ENCODE results near the gene SCARF1.

The SCARF1 gene

DNA sequence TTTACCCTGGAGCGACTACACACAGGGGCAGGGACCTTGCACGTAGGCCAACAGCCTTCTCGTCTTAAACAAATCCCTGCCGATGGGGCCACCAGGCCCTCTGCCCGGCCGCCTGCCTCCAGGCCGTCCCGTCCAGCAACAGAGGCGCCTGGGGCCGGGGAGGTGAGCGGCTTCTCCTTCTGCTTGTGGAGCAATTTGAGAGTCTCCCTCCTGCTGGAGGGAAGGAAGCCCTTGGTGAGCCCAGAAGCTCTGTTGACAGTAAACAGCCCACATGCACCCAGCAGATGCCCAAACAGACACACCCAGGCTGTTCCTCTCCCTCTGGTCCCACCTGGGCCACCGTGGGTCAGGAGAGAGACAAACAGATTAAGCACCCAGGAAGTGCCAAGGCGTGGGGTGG is 25.0 kb downstream of the SCARF1 start:
- Mint-ChIP-seq H3K27me3 (ENCODE audit: low read depth) (peaks cover 16% of the 10 kb centered on the region), H3K36me3 (ENCODE audit: low read depth) (no peaks in the 10 kb centered on the region), H3K4me3 (no peak overlapping the region), H3K9me3 (no peaks in the 10 kb centered on the region), H3K4me1 (no peaks in the 10 kb centered on the region), H3K27ac (no peak overlapping the region)
- TF ChIP-seq, protein P1, sequence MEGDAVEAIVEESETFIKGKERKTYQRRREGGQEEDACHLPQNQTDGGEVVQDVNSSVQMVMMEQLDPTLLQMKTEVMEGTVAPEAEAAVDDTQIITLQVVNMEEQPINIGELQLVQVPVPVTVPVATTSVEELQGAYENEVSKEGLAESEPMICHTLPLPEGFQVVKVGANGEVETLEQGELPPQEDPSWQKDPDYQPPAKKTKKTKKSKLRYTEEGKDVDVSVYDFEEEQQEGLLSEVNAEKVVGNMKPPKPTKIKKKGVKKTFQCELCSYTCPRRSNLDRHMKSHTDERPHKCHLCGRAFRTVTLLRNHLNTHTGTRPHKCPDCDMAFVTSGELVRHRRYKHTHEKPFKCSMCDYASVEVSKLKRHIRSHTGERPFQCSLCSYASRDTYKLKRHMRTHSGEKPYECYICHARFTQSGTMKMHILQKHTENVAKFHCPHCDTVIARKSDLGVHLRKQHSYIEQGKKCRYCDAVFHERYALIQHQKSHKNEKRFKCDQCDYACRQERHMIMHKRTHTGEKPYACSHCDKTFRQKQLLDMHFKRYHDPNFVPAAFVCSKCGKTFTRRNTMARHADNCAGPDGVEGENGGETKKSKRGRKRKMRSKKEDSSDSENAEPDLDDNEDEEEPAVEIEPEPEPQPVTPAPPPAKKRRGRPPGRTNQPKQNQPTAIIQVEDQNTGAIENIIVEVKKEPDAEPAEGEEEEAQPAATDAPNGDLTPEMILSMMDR (IDR thresholded peaks at IDR 0.05; ENCODE audit: unreplicated experiment in 3 of 3), result no peak

DNA sequence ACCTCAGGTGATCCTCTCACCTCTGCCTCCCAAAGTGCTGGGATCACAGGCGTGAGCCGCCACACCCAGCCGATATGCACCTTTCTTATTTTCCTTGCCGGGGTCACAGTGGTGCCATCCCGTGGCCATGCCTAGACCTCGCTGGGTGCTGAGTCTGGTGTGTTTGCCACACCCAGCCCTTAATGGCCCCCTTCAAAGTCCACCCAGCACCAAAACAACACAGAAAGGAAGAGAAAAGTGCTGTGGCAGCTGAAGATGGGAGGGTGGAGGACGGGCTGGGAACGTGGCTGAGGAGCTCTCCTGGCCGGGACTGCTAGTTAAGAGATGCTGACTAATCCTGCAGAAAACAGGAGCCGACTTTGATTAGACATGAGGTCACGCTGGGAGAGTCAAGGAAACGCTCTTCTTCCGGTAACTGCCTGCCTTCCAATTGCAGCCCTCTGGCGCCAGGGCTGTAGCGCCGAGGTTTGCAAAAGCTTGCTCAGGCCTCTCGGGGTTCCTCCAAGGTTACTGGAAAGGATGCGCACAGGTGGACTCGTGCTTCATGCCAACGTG is 27.8 kb downstream of the SCARF1 start:
- no peaks in the 10 kb centered on the region for H3K4me1 Mint-ChIP-seq
- H3K36me3 Mint-ChIP-seq (ENCODE audit: low read depth), result no peaks in the 10 kb centered on the region
- no peak overlapping the region for H3K27ac Mint-ChIP-seq
- TF ChIP-seq, protein P1 (IDR thresholded peaks at IDR 0.05; ENCODE audit: unreplicated experiment in 3 of 3), result no peak
- no peaks in the 10 kb centered on the region for H3K9me3 Mint-ChIP-seq
- H3K27me3 Mint-ChIP-seq (ENCODE audit: low read depth), result peaks cover 17% of the 10 kb centered on the region
- no peak overlapping the region for H3K4me3 Mint-ChIP-seq

DNA sequence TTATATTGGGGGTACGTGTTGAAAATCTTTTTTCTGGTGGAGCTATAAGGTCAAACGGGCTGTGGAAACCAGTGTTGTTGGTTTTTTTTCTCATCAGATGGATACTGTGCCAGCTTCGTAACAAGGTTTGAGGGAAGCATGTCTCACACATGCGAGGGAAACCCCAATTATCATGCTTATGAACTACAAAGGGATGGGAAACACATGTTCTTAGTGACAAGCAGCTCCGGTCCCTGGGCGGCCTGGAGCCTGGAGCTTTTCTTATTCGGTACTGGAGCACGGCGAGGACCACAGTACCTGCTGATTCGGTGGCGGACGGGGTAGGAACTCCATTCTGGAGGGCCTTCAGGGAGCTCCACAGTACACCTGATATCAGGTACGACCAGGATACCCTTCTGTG is 29.4 kb downstream of the SCARF1 start:
- no peaks in the 10 kb centered on the region for H3K36me3 Mint-ChIP-seq (ENCODE audit: low read depth)
- H3K27ac Mint-ChIP-seq, result no peak overlapping the region
- no peak overlapping the region for H3K4me3 Mint-ChIP-seq
- H3K27me3 Mint-ChIP-seq (ENCODE audit: low read depth), result peaks cover 17% of the 10 kb centered on the region
- no peaks in the 10 kb centered on the region for H3K4me1 Mint-ChIP-seq
- TF ChIP-seq, protein P1 (IDR thresholded peaks at IDR 0.05; ENCODE audit: unreplicated experiment in 3 of 3), result no peak
- H3K9me3 Mint-ChIP-seq, result no peaks in the 10 kb centered on the region

DNA sequence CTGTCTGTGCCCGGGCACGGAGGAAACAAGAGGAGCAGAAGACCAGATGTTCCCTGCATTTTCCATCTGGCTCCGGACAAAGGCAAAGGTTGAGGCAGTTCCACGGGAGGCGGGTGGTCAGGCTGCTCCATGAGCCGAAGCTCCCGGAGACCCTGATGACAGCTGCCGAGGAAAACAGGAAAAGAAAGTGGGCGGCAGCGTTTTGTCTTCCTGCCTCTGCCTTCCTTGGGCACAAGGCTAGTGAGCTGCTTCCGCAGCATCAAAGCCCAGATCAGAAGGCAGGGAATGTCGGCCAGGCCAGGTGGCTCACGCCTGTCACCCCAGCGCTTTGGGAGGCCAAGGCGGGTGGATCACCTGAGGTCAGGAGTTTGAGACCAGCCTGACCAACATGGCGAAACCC is 33.1 kb downstream of the SCARF1 start:
- Mint-ChIP-seq H3K4me3 (no peak overlapping the region), H3K9me3 (no peaks in the 10 kb centered on the region), H3K36me3 (ENCODE audit: low read depth) (no peaks in the 10 kb centered on the region), H3K27me3 (ENCODE audit: low read depth) (peaks cover 10% of the 10 kb centered on the region), H3K27ac (no peak overlapping the region), H3K4me1 (no peaks in the 10 kb centered on the region)
- TF ChIP-seq, protein P1 (IDR thresholded peaks at IDR 0.05; ENCODE audit: unreplicated experiment in 3 of 3), result no peak

DNA sequence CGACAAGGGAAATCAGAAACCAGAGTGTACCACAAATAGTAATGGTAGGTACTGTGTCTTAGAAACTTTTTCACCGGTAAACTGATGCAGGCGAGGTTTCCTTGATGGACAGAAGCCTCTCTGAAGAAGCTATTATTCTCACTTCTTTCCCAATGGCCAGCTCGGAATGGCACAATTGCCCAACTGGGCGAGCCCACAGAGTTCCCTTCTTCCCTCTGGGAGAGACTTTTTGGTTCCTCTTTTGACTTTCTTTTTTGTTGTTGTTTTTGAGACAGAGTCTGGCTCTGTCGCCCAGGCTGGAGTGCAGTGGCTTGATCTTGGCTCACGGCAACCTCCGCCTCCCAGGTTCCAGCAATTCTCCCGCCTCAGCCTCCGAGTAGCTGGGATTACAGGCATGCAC is 33.8 kb downstream of the SCARF1 start:
- Mint-ChIP-seq H3K36me3 (ENCODE audit: low read depth) (no peaks in the 10 kb centered on the region), H3K4me1 (no peaks in the 10 kb centered on the region), H3K9me3 (no peaks in the 10 kb centered on the region), H3K4me3 (no peak overlapping the region), H3K27me3 (ENCODE audit: low read depth) (peaks cover 15% of the 10 kb centered on the region), H3K27ac (no peak overlapping the region)
- TF ChIP-seq, protein P1 (IDR thresholded peaks at IDR 0.05; ENCODE audit: unreplicated experiment in 3 of 3), result no peak

DNA sequence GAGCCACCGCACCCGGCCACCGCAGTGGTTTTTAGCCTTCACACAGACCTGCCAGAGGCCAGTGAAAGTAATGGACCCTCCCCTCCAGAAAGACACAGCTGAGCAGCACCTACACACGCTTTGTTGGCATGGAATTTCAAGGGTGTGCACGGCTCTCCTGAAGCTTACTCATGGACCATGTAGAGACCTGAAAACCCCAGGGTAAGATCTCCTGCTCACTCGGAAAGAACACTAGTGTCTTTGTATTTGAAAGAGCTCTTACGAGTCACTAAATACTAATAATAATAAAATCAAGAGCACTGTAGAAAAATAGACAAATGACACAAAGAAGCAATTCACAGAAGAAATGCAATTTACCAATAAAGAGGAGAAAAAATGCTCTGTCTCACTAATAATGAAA is 36.9 kb downstream of the SCARF1 start:
- Mint-ChIP-seq H3K4me1 (no peaks in the 10 kb centered on the region), H3K27me3 (ENCODE audit: low read depth) (peaks cover 14% of the 10 kb centered on the region), H3K27ac (no peak overlapping the region), H3K36me3 (ENCODE audit: low read depth) (no peaks in the 10 kb centered on the region), H3K9me3 (no peaks in the 10 kb centered on the region), H3K4me3 (no peak overlapping the region)
- TF ChIP-seq, protein P1 (IDR thresholded peaks at IDR 0.05; ENCODE audit: unreplicated experiment in 3 of 3), result no peak
